HepG2 (cell line): Measurements from ENCODE around the gene CBX6. TPM values are rescaled to one million over a fixed set of nuclear protein-coding genes. Genes with fewer than 3 reads are reported as not detected.
A peak's percentile ranks its signal among the peaks of the same experiment; 100 is the strongest.

ENCODE experiments used
- ATF7-NPFF ChIP-seq: sonication (generic); formaldehyde crosslinking; IDR thresholded peaks from 2 replicates; pipeline ENCODE4 v1.8.1; 2023; ENCODE audit warnings: mild to moderate bottlenecking, low read depth, missing genetic modification reagents, moderate library complexity
- CBX5 ChIP-seq: sonication (generic); formaldehyde crosslinking; IDR thresholded peaks from 2 replicates; pipeline ENCODE4 v1.4.0; 2020; ENCODE audit warnings: missing genetic modification reagents, borderline replicate concordance
- DBP ChIP-seq: sonication (generic); formaldehyde crosslinking; IDR thresholded peaks from 2 replicates; pipeline ENCODE4 v1.4.0; 2020; ENCODE audit warnings: missing genetic modification reagents; ENCODE audit errors: not compliant biosample characterization
- FLYWCH1 ChIP-seq: sonication (generic); formaldehyde crosslinking; IDR thresholded peaks from 2 replicates; pipeline ENCODE4 v1.8.1; 2023; ENCODE audit warnings: mild to moderate bottlenecking, missing genetic modification reagents
- HDAC2 ChIP-seq: sonication (generic); formaldehyde crosslinking; IDR thresholded peaks from 2 replicates; pipeline ENCODE4 v1.4.0; 2020; ENCODE audit warnings: missing genetic modification reagents
- IKZF5 ChIP-seq: IDR thresholded peaks from 2 replicates; pipeline ENCODE4 v1.6.1; 2018; ENCODE audit warnings: missing genetic modification reagents, mild to moderate bottlenecking, missing compliant biosample characterization
- ISX ChIP-seq: sonication (generic); formaldehyde crosslinking; conservative IDR thresholded peaks from 2 replicates; pipeline ENCODE4 v1.5.0; 2020; ENCODE audit warnings: missing genetic modification reagents
- KAT8 ChIP-seq: IDR thresholded peaks from 2 replicates; pipeline ENCODE4 v1.6.1; 2016; ENCODE audit warnings: missing genetic modification reagents, missing compliant biosample characterization
- KDM6A ChIP-seq: IDR thresholded peaks from 2 replicates; pipeline ENCODE4 v1.6.1; 2016; ENCODE audit warnings: low read depth
- MEIS1 ChIP-seq: sonication (generic); formaldehyde crosslinking; IDR thresholded peaks from 2 replicates; pipeline ENCODE4 v1.9.0; 2021; ENCODE audit warnings: mild to moderate bottlenecking, missing genetic modification reagents, moderate library complexity, borderline replicate concordance
- MTERF4 ChIP-seq: sonication (generic); formaldehyde crosslinking; IDR thresholded peaks from 2 replicates; pipeline ENCODE4 v1.8.0; 2023; ENCODE audit warnings: mild to moderate bottlenecking, missing genetic modification reagents
- NR2F2 ChIP-seq: IDR thresholded peaks from 2 replicates; pipeline ENCODE4 v1.6.1; 2012; ENCODE audit warnings: low read depth, inconsistent platforms, borderline replicate concordance
- NR2F6 ChIP-seq, 2 experiments: IDR thresholded peaks; 2 replicates each; pipeline ENCODE4 v1.6.1; 2016; ENCODE audit warnings: antibody characterized with exemption in 1 of 2, mild to moderate bottlenecking in 1 of 2
- TGIF2 ChIP-seq: IDR thresholded peaks from 2 replicates; pipeline ENCODE4 v1.6.1; 2016; ENCODE audit warnings: control low read depth, missing compliant biosample characterization
- YY1 ChIP-seq: IDR thresholded peaks from 2 replicates; pipeline ENCODE4 v1.6.1; 2011; ENCODE audit warnings: low read length, low read depth, moderate library complexity, mild to moderate bottlenecking; ENCODE audit not compliant: insufficient read depth, insufficient replicate concordance
- ZBTB49 ChIP-seq: sonication (generic); formaldehyde crosslinking; IDR thresholded peaks from 2 replicates; pipeline ENCODE4 v1.4.0; 2020; ENCODE audit warnings: missing genetic modification reagents, borderline replicate concordance
- ZKSCAN8 ChIP-seq: IDR thresholded peaks from 2 replicates; pipeline ENCODE4 v1.6.1; 2016; ENCODE audit warnings: borderline replicate concordance, missing genetic modification reagents, missing compliant biosample characterization
- ZNF160 ChIP-seq: sonication (generic); formaldehyde crosslinking; IDR thresholded peaks from 2 replicates; pipeline ENCODE4 v1.8.0; 2022; ENCODE audit warnings: mild to moderate bottlenecking, inconsistent platforms, missing genetic modification reagents
- ZNF3 ChIP-seq: IDR thresholded peaks from 2 replicates; pipeline ENCODE4 v1.7.0; 2017; ENCODE audit warnings: inconsistent platforms
- ZNF510 ChIP-seq: sonication (generic); formaldehyde crosslinking; IDR thresholded peaks from 2 replicates; pipeline ENCODE4 v1.4.0; 2020; ENCODE audit warnings: low read depth, mild to moderate bottlenecking, missing genetic modification reagents
- ZNF558 ChIP-seq: sonication (generic); formaldehyde crosslinking; IDR thresholded peaks from 2 replicates; pipeline ENCODE4 v1.9.0; 2022; ENCODE audit warnings: mild to moderate bottlenecking, missing genetic modification reagents, borderline replicate concordance
- ZNF615 ChIP-seq: sonication (generic); formaldehyde crosslinking; IDR thresholded peaks from 2 replicates; pipeline ENCODE4 v1.5.0; 2020; ENCODE audit warnings: mild to moderate bottlenecking, missing genetic modification reagents, borderline replicate concordance
- ZNF691 ChIP-seq: sonication (generic); formaldehyde crosslinking; IDR thresholded peaks from 2 replicates; pipeline ENCODE4 v1.4.0; 2020; ENCODE audit warnings: missing genetic modification reagents, low read depth, mild to moderate bottlenecking, borderline replicate concordance
- ZSCAN12 ChIP-seq: sonication (generic); formaldehyde crosslinking; IDR thresholded peaks from 2 replicates; pipeline ENCODE4 v1.9.0; 2021; ENCODE audit warnings: mild to moderate bottlenecking, missing genetic modification reagents
- ZSCAN22 ChIP-seq: sonication (generic); formaldehyde crosslinking; IDR thresholded peaks from 2 replicates; pipeline ENCODE4 v1.4.0; 2020; ENCODE audit warnings: mild to moderate bottlenecking, missing genetic modification reagents
- polyA plus RNA-seq, 8 experiments: library from polyadenylated mRNA; depleted of rRNA in 3 of 8; stranded (reverse) in 7 of 8; unstranded in 1 of 8; fragments of >200 nt; fragmentation: Illumina TruSeq in 4 of 8; extraction: Trizol in 4 of 8; gene quantifications; 2 replicates each; pipeline versions ENCODE4 v1.2.1 to v1.2.3, GENCODE V29; 2011 to 2016; ENCODE audit warnings: low read depth in 4 of 8, missing spikeins in 1 of 8, mixed read lengths in 1 of 8; ENCODE audit not compliant: insufficient read depth in 1 of 8
- total RNA-seq, 5 experiments: library from RNA; depleted of rRNA; stranded (reverse); fragments of >200 nt; fragmentation: Illumina TruSeq; extraction: Trizol; gene quantifications; 2 replicates each; pipeline ENCODE4 v1.2.3, GENCODE V29; 2016; ENCODE audit warnings: low read depth in 1 of 5

Gene CBX6
- total and polyA plus RNA-seq, 2 of the 13 experiments (the other 11 are each of a cell fraction or from before 2014, with no cell fraction given) = 1.7 to 6.5 TPM

GRCh38 chr22:38824585-38824984 lies 47.4 kb downstream of the CBX6 start (continued):
- TF ChIP-seq TGIF2 (CRISPR knock-in tag) (peak; percentile 72; the same call in 1 of the 2 replicates), ZNF691 (CRISPR knock-in tag) (peak; percentile 53; the same call in 1 of the 2 replicates), MTERF4 (CRISPR knock-in tag) (peak; percentile 82), DBP (no peak), ZNF510 (CRISPR knock-in tag) (no peak; the same call in 1 of the 2 replicates), ZNF558 (CRISPR knock-in tag) (peak; percentile 76; the same call in 1 of the 2 replicates), NR2F6 (IDR thresholded peaks at IDR 0.05) (no peak), NR2F6 (CRISPR knock-in tag; IDR thresholded peaks at IDR 0.05) (0 out of 2 replicates have a peak, but pooled peaks have one; percentile 39), ZBTB49 (CRISPR knock-in tag) (peak; percentile 93), ZNF3 (0 out of 2 replicates have a peak, but pooled peaks have one; percentile 47), ISX (peak; percentile 59; the same call in 1 of the 2 replicates), ATF7-NPFF (0 out of 2 replicates have a peak, but pooled peaks have one; percentile 41), KAT8 (CRISPR knock-in tag) (peak; percentile 70; the same call in 1 of the 2 replicates), ZNF615 (no peak), ZSCAN22 (CRISPR knock-in tag) (no peak), CBX5 (CRISPR knock-in tag) (no peak), FLYWCH1 (CRISPR knock-in tag) (0 out of 2 replicates have a peak, but pooled peaks have one; percentile 47), HDAC2 (peak; percentile 89), IKZF5 (CRISPR knock-in tag) (peak; percentile 89; the same call in 1 of the 2 replicates), ZSCAN12 (CRISPR knock-in tag) (no peak), ZNF160 (CRISPR knock-in tag) (0 out of 2 replicates have a peak, but pooled peaks have one; percentile 51), KDM6A (CRISPR knock-in tag) (0 out of 2 replicates have a peak, but pooled peaks have one; percentile 15), MEIS1 (CRISPR knock-in tag) (no peak), NR2F2 (no peak), YY1 (no peak), ZKSCAN8 (CRISPR knock-in tag) (no peak)
